ENCODE measurements around the gene ZNF500.

- TF ChIP-seq CTCF (conservative IDR thresholded peaks at IDR 0.05) = no peak
- TF ChIP-seq EZH2 (IDR thresholded peaks at IDR 0.05; ENCODE audit: low read depth) = no peak
Observed at GRCh38 chr16:4755687-4756086, 11.3 kb downstream of the ZNF500 start.
